ENCODE measurements around the gene RARG.

- TF ChIP-seq CTCF (conservative IDR thresholded peaks at IDR 0.05; ENCODE audit: low read length) (no peak), EZH2phosphoT487 (IDR thresholded peaks at IDR 0.05; ENCODE audit: borderline replicate concordance) (no peak)
Measured at GRCh38 chr12:53233671-53234121, 1.7 kb upstream of the RARG start.

Measured in Loucy (cell line).